ENCODE measurements around the gene PDSS2. TPM values are rescaled to one million over a fixed set of nuclear protein-coding genes. Genes with fewer than 3 reads are reported as not detected.

Gene PDSS2
- polyA plus RNA-seq, 1 donor from 2014 or later, result 4.6 TPM

GRCh38 chr6:107305391-107305790 lies 154.0 kb downstream of the PDSS2 start:
- no peak overlapping the region for H3K4me3 ChIP-seq (ENCODE audit: low read length)
- H3F3A ChIP-seq (ENCODE audit: insufficient read depth, low read length, poor library complexity, severe bottlenecking), result no peaks in the 10 kb centered on the region
- no peaks in the 10 kb centered on the region for H3K9me3 ChIP-seq (ENCODE audit: low read length)
- no peaks in the 10 kb centered on the region for H3K27me3 ChIP-seq (ENCODE audit: insufficient read depth, low read depth, low read length)
- H4K20me1 ChIP-seq (ENCODE audit: insufficient read depth), result no peaks in the 10 kb centered on the region
- H2AFZ ChIP-seq (ENCODE audit: low read depth, low read length), result no peak overlapping the region
- no peak for TF ChIP-seq RAD21 (conservative IDR thresholded peaks at IDR 0.05)
- H3K4me2 ChIP-seq (ENCODE audit: low read length), result no peak overlapping the region
- H3K9me2 ChIP-seq (ENCODE audit: insufficient read depth, low read length), result no peaks in the 10 kb centered on the region
- no peaks in the 10 kb centered on the region for H3K36me3 ChIP-seq (ENCODE audit: insufficient read depth, low read length)
- no peak overlapping the region for H3K27ac ChIP-seq (ENCODE audit: low read length)
- no peaks in the 10 kb centered on the region for H3K79me2 ChIP-seq (replicated peaks; ENCODE audit: insufficient read depth, low read length)
- H3K9ac ChIP-seq (ENCODE audit: low read length), result no peak overlapping the region

GRCh38 chr6:107304421-107305025 lies 154.8 kb downstream of the PDSS2 start:
- Histone ChIP-seq H3K9me3 (ENCODE audit: low read length) (no peaks in the 10 kb centered on the region), H4K20me1 (ENCODE audit: insufficient read depth) (no peaks in the 10 kb centered on the region), H3K9me2 (ENCODE audit: insufficient read depth, low read length) (no peaks in the 10 kb centered on the region), H2AFZ (ENCODE audit: low read depth, low read length) (no peak overlapping the region), H3K36me3 (ENCODE audit: insufficient read depth, low read length) (no peaks in the 10 kb centered on the region), H3K9ac (ENCODE audit: low read length) (no peak overlapping the region), H3F3A (ENCODE audit: insufficient read depth, low read length, poor library complexity, severe bottlenecking) (no peaks in the 10 kb centered on the region), H3K27me3 (ENCODE audit: insufficient read depth, low read depth, low read length) (no peaks in the 10 kb centered on the region), H3K4me3 (ENCODE audit: low read length) (no peak overlapping the region), H3K27ac (ENCODE audit: low read length) (no peak overlapping the region), H3K4me2 (ENCODE audit: low read length) (no peak overlapping the region), H3K79me2 (replicated peaks; ENCODE audit: insufficient read depth, low read length) (no peaks in the 10 kb centered on the region)
- no peak for TF ChIP-seq MXI1 (conservative IDR thresholded peaks at IDR 0.05; ENCODE audit: poor library complexity, severe bottlenecking)
- no peak for TF ChIP-seq CTCF (IDR thresholded peaks at IDR 0.05; ENCODE audit: poor library complexity, severe bottlenecking)
- TF ChIP-seq POLR2AphosphoS5 (IDR thresholded peaks at IDR 0.05), result no peak
- no peak for TF ChIP-seq RAD21 (conservative IDR thresholded peaks at IDR 0.05)
- no peak for TF ChIP-seq SMC3 (conservative IDR thresholded peaks at IDR 0.05; ENCODE audit: poor library complexity)
- no peak for TF ChIP-seq EZH2 (IDR thresholded peaks at IDR 0.05; ENCODE audit: borderline replicate concordance, insufficient read depth, low read length, poor library complexity, severe bottlenecking)
- no peak for TF ChIP-seq TAF1 (IDR thresholded peaks at IDR 0.05; ENCODE audit: low read depth)
- TF ChIP-seq REST (IDR thresholded peaks at IDR 0.05; ENCODE audit: borderline replicate concordance), result no peak

- no peak overlapping the region for H3K27ac ChIP-seq (ENCODE audit: low read length)
- H2AFZ ChIP-seq (ENCODE audit: low read depth, low read length), result no peak overlapping the region
- no peaks in the 10 kb centered on the region for H3K9me2 ChIP-seq (ENCODE audit: insufficient read depth, low read length)
- no peaks in the 10 kb centered on the region for H3K27me3 ChIP-seq (ENCODE audit: insufficient read depth, low read depth, low read length)
- peaks cover 5% of the 10 kb centered on the region for H3F3A ChIP-seq (ENCODE audit: insufficient read depth, low read length, poor library complexity, severe bottlenecking)
- no peaks in the 10 kb centered on the region for H3K79me2 ChIP-seq (replicated peaks; ENCODE audit: insufficient read depth, low read length)
- H3K4me2 ChIP-seq (ENCODE audit: low read length), result no peak overlapping the region
- no peak for TF ChIP-seq TAF1 (IDR thresholded peaks at IDR 0.05; ENCODE audit: low read depth)
- TF ChIP-seq CTCF (IDR thresholded peaks at IDR 0.05; ENCODE audit: poor library complexity, severe bottlenecking), result no peak
- H4K20me1 ChIP-seq (ENCODE audit: insufficient read depth), result no peaks in the 10 kb centered on the region
- H3K9me3 ChIP-seq (ENCODE audit: low read length), result no peaks in the 10 kb centered on the region
- H3K36me3 ChIP-seq (ENCODE audit: insufficient read depth, low read length), result no peaks in the 10 kb centered on the region
- H3K9ac ChIP-seq (ENCODE audit: low read length), result no peak overlapping the region
- no peak overlapping the region for H3K4me3 ChIP-seq (ENCODE audit: low read length)
Measured at GRCh38 chr6:107293350-107293749, 166.0 kb downstream of the PDSS2 start.
